CD14-positive monocyte (primary cell): ENCODE results near the gene PDE4D. TPM values are rescaled to one million over a fixed set of nuclear protein-coding genes. Genes with fewer than 3 reads are reported as not detected.

Experiments
- DNase-seq, 3 donors: peaks; one replicate each; pipeline ENCODE4 v3.0.0-alpha.2; 2011 to 2022
- H2AFZ ChIP-seq: 2 replicates; pipeline ENCODE4 v1.6.0; 2012; ENCODE audit warnings: mild to moderate bottlenecking, low read depth, low read length, inconsistent platforms; ENCODE audit not compliant: insufficient read depth, poor library complexity, severe bottlenecking
- H3K27ac ChIP-seq, 2 donors: 1 replicate in 1 of 2; 2 replicates in 1 of 2; pipeline ENCODE4 v1.5.1; 2012 to 2013; ENCODE audit warnings: low read length in 2 of 2, control low read depth in 1 of 2, inconsistent platforms in 1 of 2, low read depth in 1 of 2, mild to moderate bottlenecking in 1 of 2
- H3K27me3 ChIP-seq, 2 donors: one replicate each; pipeline versions ENCODE4 v1.6.0 to v1.6.1; 2011 to 2013; ENCODE audit warnings: low read length in 2 of 2; ENCODE audit not compliant: control insufficient read depth in 2 of 2, insufficient read depth in 2 of 2
- H3K36me3 ChIP-seq, 2 donors: replicated peaks in 1 of 2; 1 replicate in 1 of 2; 2 replicates in 1 of 2; pipeline versions ENCODE4 v1.5.1 to v1.6.1; 2012 to 2013; ENCODE audit warnings: low read length in 2 of 2, control low read depth in 1 of 2, inconsistent platforms in 1 of 2, mild to moderate bottlenecking in 1 of 2; ENCODE audit not compliant: insufficient read depth in 2 of 2, control insufficient read depth in 1 of 2
- H3K4me1 ChIP-seq, 2 donors: 1 replicate in 1 of 2; 2 replicates in 1 of 2; pipeline versions ENCODE4 v1.5.1 to v1.6.1; 2012 to 2013; ENCODE audit warnings: low read length in 2 of 2, control low read depth in 1 of 2, inconsistent platforms in 1 of 2, mild to moderate bottlenecking in 1 of 2, moderate library complexity in 1 of 2; ENCODE audit not compliant: insufficient read depth in 2 of 2, control insufficient read depth in 1 of 2
- H3K4me2 ChIP-seq: replicated peaks from 2 replicates; pipeline ENCODE3; 2012; ENCODE audit warnings: low read length, moderate library complexity, mild to moderate bottlenecking; ENCODE audit not compliant: poor library complexity, severe bottlenecking; ENCODE audit errors: extremely low read depth
- H3K4me3 ChIP-seq, 3 experiments: fragments of 200-600 bp in 1 of 3; sonication (generic) in 1 of 3; replicated peaks in 1 of 3; 1 replicate in 2 of 3; 2 replicates in 1 of 3; pipeline ENCODE4 v1.5.1; 2011 to 2013; ENCODE audit warnings: low read length in 3 of 3, mild to moderate bottlenecking in 3 of 3, control low read depth in 2 of 3, low read depth in 2 of 3, inconsistent platforms in 1 of 3, moderate library complexity in 1 of 3
- H3K79me2 ChIP-seq: 2 replicates; pipeline ENCODE4 v1.6.0; 2012; ENCODE audit warnings: mild to moderate bottlenecking, control low read depth, inconsistent platforms, low read length, moderate library complexity; ENCODE audit not compliant: insufficient read depth
- H3K9ac ChIP-seq: 2 replicates; pipeline ENCODE4 v1.6.0; 2017; ENCODE audit warnings: low read length, mild to moderate bottlenecking; ENCODE audit not compliant: insufficient read depth, poor library complexity, severe bottlenecking
- H3K9me3 ChIP-seq, 2 donors: replicated peaks in 1 of 2; 1 replicate in 1 of 2; 2 replicates in 1 of 2; pipeline versions ENCODE4 v1.5.1 to v1.6.1; 2012 to 2013; ENCODE audit warnings: low read length in 2 of 2, control low read depth in 1 of 2; ENCODE audit not compliant: control insufficient read depth in 1 of 2, insufficient read depth in 1 of 2
- H4K20me1 ChIP-seq: 2 replicates; pipeline ENCODE4 v1.6.0; 2012; ENCODE audit warnings: mild to moderate bottlenecking, low read length, control low read depth, moderate library complexity; ENCODE audit not compliant: insufficient read depth
- H3K27ac Mint-ChIP-seq, 7 donors: one replicate each; pipeline ENCODE4 v1.8.0; 2020; ENCODE audit warnings: mild to moderate bottlenecking in 7 of 7, mixed read lengths in 7 of 7, moderate library complexity in 6 of 7, inconsistent platforms in 2 of 7
- H3K27me3 Mint-ChIP-seq, 3 donors: one replicate each; pipeline ENCODE4 v1.8.0; 2021 to 2022; ENCODE audit warnings: low read depth in 3 of 3, mild to moderate bottlenecking in 3 of 3, mixed read lengths in 3 of 3, moderate library complexity in 3 of 3, inconsistent platforms in 1 of 3
- H3K36me3 Mint-ChIP-seq, 2 donors: one replicate each; pipeline ENCODE4 v1.8.0; 2020; ENCODE audit warnings: mixed read lengths in 2 of 2, inconsistent platforms in 1 of 2, mild to moderate bottlenecking in 1 of 2
- H3K4me1 Mint-ChIP-seq: one replicate; pipeline ENCODE4 v1.8.0; 2020; ENCODE audit warnings: mild to moderate bottlenecking, mixed read lengths
- H3K4me3 Mint-ChIP-seq, 2 donors: one replicate each; pipeline ENCODE4 v1.8.0; 2020; ENCODE audit warnings: mild to moderate bottlenecking in 2 of 2, mixed read lengths in 2 of 2, moderate library complexity in 1 of 2
- H3K9me3 Mint-ChIP-seq, 7 donors: one replicate each; pipeline ENCODE4 v1.8.0; 2020 to 2022; ENCODE audit warnings: mixed read lengths in 7 of 7, mild to moderate bottlenecking in 6 of 7, moderate library complexity in 6 of 7, inconsistent platforms in 2 of 7
- WGBS: methylation state at CpG from one replicate; pipeline ENCODE4 v1.1.5; 2013; ENCODE audit warnings: missing lambda C conversion rate; ENCODE audit not compliant: insufficient coverage; 5-methylcytosine and 5-hydroxymethylcytosine counted together
- intact Hi-C, 2 donors: fragments of 100-400 bp; cut with micrococcal nuclease; formaldehyde crosslinking; loops; one replicate each; pipeline versions ENCODE4 v1.15.0 to v1.15.1; 2023
- polyA plus RNA-seq, 3 donors: library from polyadenylated mRNA; depleted of rRNA in 1 of 3; unstranded in 2 of 3; stranded (reverse) in 1 of 3; fragments of 300-500 nt in 2 of 3; fragments of >200 nt in 1 of 3; fragmentation: Illumina TruSeq in 2 of 3; gene quantifications; 1 replicate in 2 of 3; 2 replicates in 1 of 3; pipeline ENCODE4 v1.2.3, GENCODE V29; 2012 to 2021
- TF ChIP-seq, protein P1 (sequence below): fragments of 200-600 bp; IDR thresholded peaks from one replicate; pipeline ENCODE4 v1.8.0; 2022; ENCODE audit warnings: antibody characterized with exemption, mild to moderate bottlenecking

Gene PDE4D
- polyA plus RNA-seq, 3 donors: 1.9 to 3.4 (median 2.8) TPM

DNA sequence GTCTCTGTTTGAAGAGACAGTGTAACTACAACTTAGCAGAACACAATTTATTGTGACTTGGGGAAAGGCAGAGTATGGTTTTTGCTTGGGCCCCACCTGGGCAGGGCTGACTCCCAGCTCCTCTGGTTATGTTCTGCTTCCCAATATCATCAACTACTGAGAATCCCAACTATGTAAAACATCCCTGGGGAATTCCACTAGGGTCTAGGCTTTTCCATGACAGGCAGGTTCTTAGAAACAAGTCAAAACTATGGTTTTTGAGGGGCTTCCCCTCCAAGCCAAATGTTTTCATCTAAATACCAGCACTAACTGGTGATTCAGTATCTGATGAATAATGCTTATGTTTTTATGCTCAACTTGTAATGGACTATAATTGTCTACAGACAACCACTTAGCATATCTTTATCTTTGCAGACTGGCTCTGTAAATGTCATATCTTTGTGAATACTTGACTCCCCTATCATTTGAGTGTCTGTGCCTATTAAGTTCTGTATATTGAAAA, 409.5 kb downstream of the PDE4D start:
- Histone ChIP-seq H2AFZ (no peak overlapping the region), H3K9me3 (no peaks in the 10 kb centered on the region), H3K27ac (no peak overlapping the region), H3K4me3 (no peak overlapping the region), H3K9ac (no peak overlapping the region), H3K4me2 (no peak overlapping the region), H3K79me2 (no peaks in the 10 kb centered on the region), H4K20me1 (no peaks in the 10 kb centered on the region), H3K36me3 (no peaks in the 10 kb centered on the region), H3K27me3 (no peaks in the 10 kb centered on the region), H3K4me1 (no peaks in the 10 kb centered on the region)
- H3K27ac Mint-ChIP-seq: no peak overlapping the region
- no peaks in the 10 kb centered on the region for H3K9me3 Mint-ChIP-seq
- intact Hi-C loops: no loop called here
- TF ChIP-seq, protein P1, sequence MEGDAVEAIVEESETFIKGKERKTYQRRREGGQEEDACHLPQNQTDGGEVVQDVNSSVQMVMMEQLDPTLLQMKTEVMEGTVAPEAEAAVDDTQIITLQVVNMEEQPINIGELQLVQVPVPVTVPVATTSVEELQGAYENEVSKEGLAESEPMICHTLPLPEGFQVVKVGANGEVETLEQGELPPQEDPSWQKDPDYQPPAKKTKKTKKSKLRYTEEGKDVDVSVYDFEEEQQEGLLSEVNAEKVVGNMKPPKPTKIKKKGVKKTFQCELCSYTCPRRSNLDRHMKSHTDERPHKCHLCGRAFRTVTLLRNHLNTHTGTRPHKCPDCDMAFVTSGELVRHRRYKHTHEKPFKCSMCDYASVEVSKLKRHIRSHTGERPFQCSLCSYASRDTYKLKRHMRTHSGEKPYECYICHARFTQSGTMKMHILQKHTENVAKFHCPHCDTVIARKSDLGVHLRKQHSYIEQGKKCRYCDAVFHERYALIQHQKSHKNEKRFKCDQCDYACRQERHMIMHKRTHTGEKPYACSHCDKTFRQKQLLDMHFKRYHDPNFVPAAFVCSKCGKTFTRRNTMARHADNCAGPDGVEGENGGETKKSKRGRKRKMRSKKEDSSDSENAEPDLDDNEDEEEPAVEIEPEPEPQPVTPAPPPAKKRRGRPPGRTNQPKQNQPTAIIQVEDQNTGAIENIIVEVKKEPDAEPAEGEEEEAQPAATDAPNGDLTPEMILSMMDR: no peak
- H3K36me3 Mint-ChIP-seq: no peaks in the 10 kb centered on the region
- H3K4me3 Mint-ChIP-seq: no peak overlapping the region
- DNase-seq: no peak
- H3K4me1 Mint-ChIP-seq: no peaks in the 10 kb centered on the region
- H3K27me3 Mint-ChIP-seq: peaks cover 0 to 3% (median 1%) of the 10 kb centered on the region in 3 donors

DNA sequence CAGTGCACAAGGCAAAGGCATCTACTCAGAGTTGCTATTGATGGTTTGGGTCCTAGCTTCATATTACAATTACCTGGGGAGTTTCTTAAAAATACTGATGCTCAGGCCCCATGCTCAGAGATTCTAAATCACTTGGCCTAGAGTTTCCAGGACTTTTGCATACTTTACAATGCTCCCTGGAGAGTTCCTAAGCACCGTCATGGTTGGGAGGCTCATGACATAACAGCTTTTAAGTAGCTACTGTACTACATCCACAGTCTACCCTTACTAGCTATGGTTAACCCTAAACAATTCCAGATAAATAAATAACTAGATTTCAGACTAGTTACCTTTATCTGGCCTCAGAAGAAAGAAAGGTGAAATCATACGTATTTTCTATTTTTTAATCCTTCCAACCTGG, 414.4 kb downstream of the PDE4D start:
- no peaks in the 10 kb centered on the region for H3K27me3 ChIP-seq
- WGBS: 63% methylated on average over 1 of the region's 2 CpGs
- intact Hi-C loops: no loop called here
- H3K36me3 ChIP-seq: no peaks in the 10 kb centered on the region
- no peak overlapping the region for H3K9ac ChIP-seq
- Mint-ChIP-seq H3K9me3 (no peaks in the 10 kb centered on the region), H3K4me3 (no peak overlapping the region), H3K4me1 (no peaks in the 10 kb centered on the region), H3K27me3 (peaks cover 0 to 3% (median 0%) of the 10 kb centered on the region in 3 donors), H3K27ac (no peak overlapping the region), H3K36me3 (no peaks in the 10 kb centered on the region)
- H3K4me1 ChIP-seq: no peaks in the 10 kb centered on the region
- H3K4me2 ChIP-seq: no peak overlapping the region
- no peaks in the 10 kb centered on the region for H4K20me1 ChIP-seq
- no peaks in the 10 kb centered on the region for H3K79me2 ChIP-seq
- TF ChIP-seq, protein P1: no peak
- no peak overlapping the region for H3K27ac ChIP-seq
- no peak overlapping the region for H2AFZ ChIP-seq
- no peak for DNase-seq
- H3K9me3 ChIP-seq: no peaks in the 10 kb centered on the region
- H3K4me3 ChIP-seq: no peak overlapping the region
